PC-9 (cell line): ENCODE results near the gene IL4R.

Source experiments
- EZH2 ChIP-seq: fragments of 200-600 bp; sonication (generic); IDR thresholded peaks from 2 replicates; pipeline ENCODE4 v1.8.0; 2017; ENCODE audit warnings: antibody characterized with exemption, low read depth
- TF ChIP-seq, protein P1 (sequence below): fragments of 200-600 bp; sonication (generic); conservative IDR thresholded peaks from 2 replicates; pipeline ENCODE4 v1.6.1; 2017; ENCODE audit warnings: mixed run types, antibody characterized with exemption, mild to moderate bottlenecking, moderate library complexity

DNA sequence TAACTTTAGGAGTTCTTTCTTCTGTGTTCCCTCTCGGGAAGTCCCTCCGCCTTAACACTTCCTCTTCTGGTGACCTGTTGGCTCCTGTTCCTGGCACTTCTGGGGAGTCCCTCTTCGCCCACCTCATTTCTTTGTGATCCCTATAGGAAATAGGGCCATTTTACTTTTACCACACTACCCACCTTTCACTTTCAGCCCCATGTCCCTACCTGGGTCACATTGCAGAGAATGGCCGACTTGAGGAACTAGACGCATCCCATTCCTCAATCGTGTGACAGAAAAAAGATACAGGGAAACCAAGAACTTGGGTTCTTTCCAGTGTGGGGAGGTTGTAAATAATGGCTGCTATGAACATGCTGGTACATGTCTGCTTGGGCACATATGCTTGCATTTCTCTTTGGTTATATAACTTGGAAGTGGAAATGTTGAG lies 94.8 kb downstream of the IL4R start:
- TF ChIP-seq, protein P1, sequence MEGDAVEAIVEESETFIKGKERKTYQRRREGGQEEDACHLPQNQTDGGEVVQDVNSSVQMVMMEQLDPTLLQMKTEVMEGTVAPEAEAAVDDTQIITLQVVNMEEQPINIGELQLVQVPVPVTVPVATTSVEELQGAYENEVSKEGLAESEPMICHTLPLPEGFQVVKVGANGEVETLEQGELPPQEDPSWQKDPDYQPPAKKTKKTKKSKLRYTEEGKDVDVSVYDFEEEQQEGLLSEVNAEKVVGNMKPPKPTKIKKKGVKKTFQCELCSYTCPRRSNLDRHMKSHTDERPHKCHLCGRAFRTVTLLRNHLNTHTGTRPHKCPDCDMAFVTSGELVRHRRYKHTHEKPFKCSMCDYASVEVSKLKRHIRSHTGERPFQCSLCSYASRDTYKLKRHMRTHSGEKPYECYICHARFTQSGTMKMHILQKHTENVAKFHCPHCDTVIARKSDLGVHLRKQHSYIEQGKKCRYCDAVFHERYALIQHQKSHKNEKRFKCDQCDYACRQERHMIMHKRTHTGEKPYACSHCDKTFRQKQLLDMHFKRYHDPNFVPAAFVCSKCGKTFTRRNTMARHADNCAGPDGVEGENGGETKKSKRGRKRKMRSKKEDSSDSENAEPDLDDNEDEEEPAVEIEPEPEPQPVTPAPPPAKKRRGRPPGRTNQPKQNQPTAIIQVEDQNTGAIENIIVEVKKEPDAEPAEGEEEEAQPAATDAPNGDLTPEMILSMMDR, result no peak
- TF ChIP-seq EZH2, result no peak
